Measurements from ENCODE around the gene CRTAC1. TPM values are rescaled to one million over a fixed set of nuclear protein-coding genes. Genes with fewer than 3 reads are reported as not detected.

The CRTAC1 gene
- total and polyA plus RNA-seq, 4 donors: 0.14 to 0.33 (median 0.26) TPM

GRCh38 chr10:97939446-97939990 lies 90.9 kb downstream of the CRTAC1 start:
- no peak for TF ChIP-seq SP1 (IDR thresholded peaks at IDR 0.05)
- TF ChIP-seq, protein P1, sequence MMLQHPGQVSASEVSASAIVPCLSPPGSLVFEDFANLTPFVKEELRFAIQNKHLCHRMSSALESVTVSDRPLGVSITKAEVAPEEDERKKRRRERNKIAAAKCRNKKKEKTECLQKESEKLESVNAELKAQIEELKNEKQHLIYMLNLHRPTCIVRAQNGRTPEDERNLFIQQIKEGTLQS (IDR thresholded peaks at IDR 0.05): no peak
- TF ChIP-seq JUND (IDR thresholded peaks at IDR 0.05): no peak
- no peak for TF ChIP-seq EGR1 (IDR thresholded peaks at IDR 0.05; ENCODE audit: low read depth in 2 of 2)
- TF ChIP-seq RAD21 (IDR thresholded peaks at IDR 0.05): no peak
- TF ChIP-seq NR2F2 (IDR thresholded peaks at IDR 0.05): no peak
- no peak for TF ChIP-seq MAX (IDR thresholded peaks at IDR 0.05)
- no peak for DNase-seq (ENCODE audit: low spot score)
- peaks cover 0 to 4% (median 0%) of the 10 kb centered on the region in 4 donors for H3K9me3 ChIP-seq (ENCODE audit: control insufficient read depth in 4 of 4, low read length in 3 of 4)
- H3K9ac ChIP-seq (ENCODE audit: low read depth in 1 of 2, low read length in 2 of 2): no peak overlapping the region
- no peaks in the 10 kb centered on the region for H3K4me1 ChIP-seq (ENCODE audit: control insufficient read depth in 4 of 4, insufficient read depth in 4 of 4, low read length in 3 of 4)
- H3K27ac ChIP-seq (ENCODE audit: low read depth in 1 of 2, low read length in 2 of 2): no peak overlapping the region
- H3K4me3 ChIP-seq (ENCODE audit: low read depth in 1 of 3, low read length in 3 of 3): no peak overlapping the region
- H3K36me3 ChIP-seq (ENCODE audit: control insufficient read depth in 4 of 4, insufficient read depth in 3 of 4, low read depth in 1 of 4, low read length in 3 of 4): no peaks in the 10 kb centered on the region
- peaks cover 0 to 3% (median 0%) of the 10 kb centered on the region in 4 donors for H3K27me3 ChIP-seq (ENCODE audit: control insufficient read depth in 4 of 4, insufficient read depth in 4 of 4, low read length in 3 of 4)
- WGBS: 31% methylated on average over 5 of the region's 5 CpGs

- TF ChIP-seq GABPA (IDR thresholded peaks at IDR 0.05 in 1 of 2, conservative IDR thresholded peaks at IDR 0.05 in 1 of 2): no peak
- TF ChIP-seq NR2F2 (IDR thresholded peaks at IDR 0.05): no peak
- no peak for TF ChIP-seq HNF4G (IDR thresholded peaks at IDR 0.05)
- TF ChIP-seq RAD21 (IDR thresholded peaks at IDR 0.05): no peak
- TF ChIP-seq FOXA2 (IDR thresholded peaks at IDR 0.05): no peak
- no peak for TF ChIP-seq MAX (IDR thresholded peaks at IDR 0.05)
- no peak for TF ChIP-seq TAF1 (conservative IDR thresholded peaks at IDR 0.05)
- TF ChIP-seq JUND (IDR thresholded peaks at IDR 0.05): no peak
- TF ChIP-seq SP1 (IDR thresholded peaks at IDR 0.05): no peak
- TF ChIP-seq, protein P2, sequence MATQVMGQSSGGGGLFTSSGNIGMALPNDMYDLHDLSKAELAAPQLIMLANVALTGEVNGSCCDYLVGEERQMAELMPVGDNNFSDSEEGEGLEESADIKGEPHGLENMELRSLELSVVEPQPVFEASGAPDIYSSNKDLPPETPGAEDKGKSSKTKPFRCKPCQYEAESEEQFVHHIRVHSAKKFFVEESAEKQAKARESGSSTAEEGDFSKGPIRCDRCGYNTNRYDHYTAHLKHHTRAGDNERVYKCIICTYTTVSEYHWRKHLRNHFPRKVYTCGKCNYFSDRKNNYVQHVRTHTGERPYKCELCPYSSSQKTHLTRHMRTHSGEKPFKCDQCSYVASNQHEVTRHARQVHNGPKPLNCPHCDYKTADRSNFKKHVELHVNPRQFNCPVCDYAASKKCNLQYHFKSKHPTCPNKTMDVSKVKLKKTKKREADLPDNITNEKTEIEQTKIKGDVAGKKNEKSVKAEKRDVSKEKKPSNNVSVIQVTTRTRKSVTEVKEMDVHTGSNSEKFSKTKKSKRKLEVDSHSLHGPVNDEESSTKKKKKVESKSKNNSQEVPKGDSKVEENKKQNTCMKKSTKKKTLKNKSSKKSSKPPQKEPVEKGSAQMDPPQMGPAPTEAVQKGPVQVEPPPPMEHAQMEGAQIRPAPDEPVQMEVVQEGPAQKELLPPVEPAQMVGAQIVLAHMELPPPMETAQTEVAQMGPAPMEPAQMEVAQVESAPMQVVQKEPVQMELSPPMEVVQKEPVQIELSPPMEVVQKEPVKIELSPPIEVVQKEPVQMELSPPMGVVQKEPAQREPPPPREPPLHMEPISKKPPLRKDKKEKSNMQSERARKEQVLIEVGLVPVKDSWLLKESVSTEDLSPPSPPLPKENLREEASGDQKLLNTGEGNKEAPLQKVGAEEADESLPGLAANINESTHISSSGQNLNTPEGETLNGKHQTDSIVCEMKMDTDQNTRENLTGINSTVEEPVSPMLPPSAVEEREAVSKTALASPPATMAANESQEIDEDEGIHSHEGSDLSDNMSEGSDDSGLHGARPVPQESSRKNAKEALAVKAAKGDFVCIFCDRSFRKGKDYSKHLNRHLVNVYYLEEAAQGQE (IDR thresholded peaks at IDR 0.05): no peak
- TF ChIP-seq CTCF (IDR thresholded peaks at IDR 0.05; ENCODE audit: low read depth, low read length, missing input control): no peak
- no peak for TF ChIP-seq YY1 (IDR thresholded peaks at IDR 0.05)
- no peak for TF ChIP-seq RXRA (IDR thresholded peaks at IDR 0.05)
- no peak for TF ChIP-seq ZBTB33 (IDR thresholded peaks at IDR 0.05)
- no peak for TF ChIP-seq FOXA1 (IDR thresholded peaks at IDR 0.05)
- TF ChIP-seq, protein P1 (IDR thresholded peaks at IDR 0.05): no peak
- TF ChIP-seq EGR1 (IDR thresholded peaks at IDR 0.05; ENCODE audit: low read depth in 2 of 2): no peak
- no peak for TF ChIP-seq HNF4A (conservative IDR thresholded peaks at IDR 0.05)
- Histone ChIP-seq H3K27me3 (ENCODE audit: control insufficient read depth in 4 of 4, insufficient read depth in 4 of 4, low read length in 3 of 4) (peaks cover 0 to 3% (median 0%) of the 10 kb centered on the region in 4 donors), H3K9ac (ENCODE audit: low read depth in 1 of 2, low read length in 2 of 2) (no peak overlapping the region), H3K27ac (ENCODE audit: low read depth in 1 of 2, low read length in 2 of 2) (no peak overlapping the region), H3K9me3 (ENCODE audit: control insufficient read depth in 4 of 4, low read length in 3 of 4) (no peaks in the 10 kb centered on the region), H3K36me3 (ENCODE audit: control insufficient read depth in 4 of 4, insufficient read depth in 3 of 4, low read depth in 1 of 4, low read length in 3 of 4) (no peaks in the 10 kb centered on the region), H3K4me1 (ENCODE audit: control insufficient read depth in 4 of 4, insufficient read depth in 4 of 4, low read length in 3 of 4) (no peaks in the 10 kb centered on the region), H3K4me3 (ENCODE audit: low read depth in 1 of 3, low read length in 3 of 3) (no peak overlapping the region)
- WGBS: 67% methylated on average over 8 of the region's 8 CpGs
- no peak for DNase-seq (ENCODE audit: low spot score)
Observed at GRCh38 chr10:97937928-97938327, 92.5 kb downstream of the CRTAC1 start.

Data from liver (tissue), 9 donors.